ENCODE results near the gene PLCL1. TPM values are rescaled to one million over a fixed set of nuclear protein-coding genes. Genes with fewer than 3 reads are reported as not detected.

PLCL1 gene
- total RNA-seq, 1 donor from 2014 or later: 93.3 TPM

GRCh38 chr2:197931661-197932312, 127.4 kb downstream of the PLCL1 start:
- DNase-seq: no peak
- no peak for ATAC-seq (ENCODE audit: poor library complexity)
- intact Hi-C loops (cut with DNase I): no loop called here

GRCh38 chr2:197932374-197932773, 128.0 kb downstream of the PLCL1 start:
- intact Hi-C loops (cut with DNase I): no loop called here
- DNase-seq: no peak
- no peak for ATAC-seq (ENCODE audit: poor library complexity)

- intact Hi-C loops (cut with DNase I): no loop called here
- DNase-seq (no peak), ATAC-seq (ENCODE audit: poor library complexity) (no peak)
Observed at GRCh38 chr2:197934261-197934933, 130.0 kb downstream of the PLCL1 start.

- ATAC-seq (ENCODE audit: poor library complexity) (no peak), DNase-seq (no peak)
- intact Hi-C loops (cut with DNase I): no loop called here
Observed at GRCh38 chr2:197934934-197935289, 130.5 kb downstream of the PLCL1 start.

GRCh38 chr2:197937814-197938213, 133.4 kb downstream of the PLCL1 start:
- intact Hi-C loops (cut with DNase I): no loop called here
- no peak for DNase-seq
- ATAC-seq (ENCODE audit: poor library complexity): no peak

- DNase-seq (no peak), ATAC-seq (ENCODE audit: poor library complexity) (no peak)
- intact Hi-C loops (cut with DNase I): no loop called here
Observed at GRCh38 chr2:197938555-197938954, 134.2 kb downstream of the PLCL1 start.

- DNase-seq (no peak), ATAC-seq (ENCODE audit: poor library complexity) (no peak)
- intact Hi-C loops (cut with DNase I): no loop called here
Observed at GRCh38 chr2:197939787-197940186, 135.4 kb downstream of the PLCL1 start.

GRCh38 chr2:197940382-197940781, 136.0 kb downstream of the PLCL1 start:
- intact Hi-C loops (cut with DNase I): no loop called here
- ATAC-seq (ENCODE audit: poor library complexity): no peak
- DNase-seq: no peak

- DNase-seq: no peak
- no peak for ATAC-seq (ENCODE audit: poor library complexity)
- intact Hi-C loops (cut with DNase I): no loop called here
Observed at GRCh38 chr2:197941715-197942114, 137.3 kb downstream of the PLCL1 start.

- ATAC-seq (ENCODE audit: poor library complexity) (no peak), DNase-seq (no peak)
- intact Hi-C loops (cut with DNase I): no loop called here
Observed at GRCh38 chr2:197943731-197944130, 139.3 kb downstream of the PLCL1 start.

GRCh38 chr2:197944416-197945096, 140.2 kb downstream of the PLCL1 start:
- no peak for DNase-seq
- no peak for ATAC-seq (ENCODE audit: poor library complexity)
- intact Hi-C loops (cut with DNase I): no loop called here

- ATAC-seq (ENCODE audit: poor library complexity) (no peak), DNase-seq (no peak)
- intact Hi-C loops (cut with DNase I): no loop called here
Observed at GRCh38 chr2:197946562-197946961, 142.2 kb downstream of the PLCL1 start.

- DNase-seq (no peak), ATAC-seq (ENCODE audit: poor library complexity) (no peak)
- intact Hi-C loops (cut with DNase I): no loop called here
Observed at GRCh38 chr2:197947219-197947757, 142.9 kb downstream of the PLCL1 start.

GRCh38 chr2:197949224-197949623, 144.8 kb downstream of the PLCL1 start:
- no peak for DNase-seq
- intact Hi-C loops (cut with DNase I): no loop called here
- no peak for ATAC-seq (ENCODE audit: poor library complexity)

GRCh38 chr2:197950006-197950405, 145.6 kb downstream of the PLCL1 start:
- intact Hi-C loops (cut with DNase I): no loop called here
- DNase-seq: no peak

GRCh38 chr2:197950724-197951123, 146.3 kb downstream of the PLCL1 start:
- DNase-seq (no peak), ATAC-seq (ENCODE audit: poor library complexity) (peak; percentile 35)
- intact Hi-C loops (cut with DNase I): no loop called here

More at GRCh38 chr2:197950006-197950405, 145.6 kb downstream of the PLCL1 start:
- ATAC-seq (ENCODE audit: poor library complexity): no peak

GRCh38 chr2:197952540-197953202, 148.3 kb downstream of the PLCL1 start:
- DNase-seq: no peak
- no peak for ATAC-seq (ENCODE audit: poor library complexity)
- intact Hi-C loops (cut with DNase I): no loop called here

GRCh38 chr2:197954328-197954727, 149.9 kb downstream of the PLCL1 start:
- DNase-seq: no peak
- intact Hi-C loops (cut with DNase I): no loop called here
- no peak for ATAC-seq (ENCODE audit: poor library complexity)

GRCh38 chr2:197958592-197959150, 154.3 kb downstream of the PLCL1 start:
- intact Hi-C loops (cut with DNase I): loop anchor here (5.0 kb wide), 1 partner anchor 151 kb away; no protein-coding TSS in a partner anchor
- no peak for DNase-seq
- ATAC-seq (ENCODE audit: poor library complexity): peak; percentile 94
